Adrenal gland (tissue), 5 donors: ENCODE measurements around the gene SSC4D.

Experiments
- CTCF ChIP-seq, 6 experiments: fragments of 450-650 bp in 4 of 6; fragments of 200-600 bp in 2 of 6; sonication (generic) in 1 of 6; IDR thresholded peaks; 1 replicate in 5 of 6; 2 replicates in 1 of 6; pipeline versions ENCODE4 v1.5.1 to v1.8.0; 2016 to 2021; ENCODE audit warnings: antibody characterized with exemption in 6 of 6, mild to moderate bottlenecking in 2 of 6, moderate library complexity in 1 of 6
- POLR2A ChIP-seq, 2 donors: fragments of 450-650 bp; IDR thresholded peaks; one replicate each; pipeline ENCODE4 v1.6.1; 2017; ENCODE audit warnings: antibody characterized with exemption in 2 of 2, mild to moderate bottlenecking in 2 of 2, moderate library complexity in 1 of 2
- donor health status: DM: no; HTN: no; CAD: no.

DNA sequence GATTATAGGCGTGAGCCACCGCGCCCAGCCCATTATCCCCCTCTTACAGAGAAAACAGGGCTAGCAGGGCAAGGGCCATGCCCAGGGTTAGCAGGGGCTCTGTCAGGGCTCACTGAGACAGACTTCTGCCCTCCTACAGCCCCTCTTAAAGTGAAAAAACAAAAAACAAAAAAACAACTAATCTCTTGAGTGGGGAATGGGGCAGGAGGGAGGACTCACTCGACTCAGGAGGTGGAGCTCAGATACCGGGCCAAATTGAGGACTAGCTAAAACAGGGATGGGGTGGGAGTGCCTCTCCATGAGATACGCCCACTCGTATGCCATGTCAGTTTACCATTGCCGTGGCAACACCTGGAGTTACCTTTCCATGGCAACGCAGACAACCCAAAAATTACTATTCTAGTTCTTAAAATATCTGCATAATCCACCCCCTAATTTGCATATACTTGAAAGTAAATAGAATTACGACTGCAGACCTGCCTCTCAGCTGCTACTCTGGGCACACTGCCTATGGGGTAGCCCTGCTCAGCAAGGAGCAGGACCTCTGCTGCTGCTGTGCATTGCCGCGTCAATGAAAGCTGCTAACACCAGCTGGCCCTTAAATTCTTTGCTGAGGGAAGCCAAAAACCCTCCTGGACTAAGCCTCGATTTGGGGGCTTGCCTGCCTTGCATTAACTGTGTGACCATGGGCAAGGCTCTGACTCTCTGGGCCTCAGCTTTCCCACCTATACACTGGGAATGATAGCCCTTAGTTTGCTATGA is 13.4 kb downstream of the SSC4D start:
- TF ChIP-seq CTCF (IDR thresholded peaks at IDR 0.05): no peak
- no peak for TF ChIP-seq POLR2A (IDR thresholded peaks at IDR 0.05)
